Keratinocyte (primary cell): ENCODE data around the gene DHH. TPM values are rescaled to one million over a fixed set of nuclear protein-coding genes. Genes with fewer than 3 reads are reported as not detected.

Experiments
- DNase-seq: peaks from one replicate; pipeline ENCODE4 v3.0.0-alpha.2; 2011; ENCODE audit warnings: low read depth, missing footprints, low spot score
- FAIRE-seq: peaks from 2 replicates; lab custom pipeline; 2011; peaks lifted over from hg19 to GRCh38; lab: Jason Lieb, UNC
- H2AFZ ChIP-seq: 2 replicates; pipeline ENCODE4 v1.6.0; 2012; ENCODE audit warnings: low read length, control low read depth, inconsistent platforms; ENCODE audit not compliant: control insufficient read depth
- H3K27ac ChIP-seq: 2 replicates; pipeline ENCODE4 v1.5.1; 2011; ENCODE audit warnings: low read length; ENCODE audit not compliant: control insufficient read depth, insufficient read depth
- H3K27me3 ChIP-seq: 3 replicates; pipeline ENCODE4 v1.6.0; 2011; ENCODE audit warnings: low read length; ENCODE audit not compliant: control insufficient read depth, insufficient read depth; ENCODE audit errors: extremely low read depth
- H3K36me3 ChIP-seq, 2 experiments: 2 replicates in 1 of 2; 3 replicates in 1 of 2; pipeline ENCODE4 v1.5.1; 2011; ENCODE audit warnings: low read length in 2 of 2, mild to moderate bottlenecking in 1 of 2; ENCODE audit not compliant: control insufficient read depth in 2 of 2, insufficient read depth in 2 of 2; ENCODE audit errors: extremely low read depth in 1 of 2
- H3K4me1 ChIP-seq: 3 replicates; pipeline ENCODE4 v1.5.1; 2011; ENCODE audit warnings: low read length; ENCODE audit not compliant: control insufficient read depth, insufficient read depth; ENCODE audit errors: extremely low read depth
- H3K4me2 ChIP-seq: 3 replicates; pipeline ENCODE4 v1.6.0; 2011; ENCODE audit warnings: low read depth, low read length; ENCODE audit not compliant: control insufficient read depth, insufficient read depth; ENCODE audit errors: extremely low read depth
- H3K4me3 ChIP-seq, 3 experiments: fragments of 200-600 bp in 1 of 3; sonication (generic) in 1 of 3; 2 replicates in 2 of 3; 3 replicates in 1 of 3; pipeline ENCODE4 v1.5.1; 2011 to 2016; ENCODE audit warnings: low read length in 3 of 3, mild to moderate bottlenecking in 3 of 3, control low read depth in 2 of 3, inconsistent platforms in 1 of 3, low read depth in 1 of 3, mixed read lengths in 1 of 3, mixed run types in 1 of 3, moderate library complexity in 1 of 3; ENCODE audit not compliant: control insufficient read depth in 2 of 3, insufficient read depth in 2 of 3; ENCODE audit errors: extremely low read depth in 1 of 3
- H3K79me2 ChIP-seq: 2 replicates; pipeline ENCODE4 v1.6.0; 2012; ENCODE audit warnings: low read length; ENCODE audit not compliant: control insufficient read depth, insufficient read depth
- H3K9ac ChIP-seq: 3 replicates; pipeline ENCODE4 v1.6.0; 2011; ENCODE audit warnings: low read length; ENCODE audit not compliant: control insufficient read depth, insufficient read depth; ENCODE audit errors: extremely low read depth
- H3K9me1 ChIP-seq: 3 replicates; pipeline ENCODE4 v1.6.0; 2011; ENCODE audit warnings: low read length; ENCODE audit not compliant: control insufficient read depth, insufficient read depth; ENCODE audit errors: extremely low read depth
- H3K9me3 ChIP-seq: 2 replicates; pipeline ENCODE4 v1.5.1; 2012; ENCODE audit warnings: low read depth, low read length; ENCODE audit not compliant: control insufficient read depth
- H4K20me1 ChIP-seq: 3 replicates; pipeline ENCODE4 v1.6.0; 2011; ENCODE audit warnings: low read length; ENCODE audit not compliant: control insufficient read depth, insufficient read depth; ENCODE audit errors: extremely low read depth
- EZH2 ChIP-seq: IDR thresholded peaks from one replicate; pipeline ENCODE4 v1.6.1; 2012; ENCODE audit warnings: inconsistent platforms, mild to moderate bottlenecking, low read length, moderate library complexity
- dilution Hi-C: fragments of 300-500 bp; cut with MboI; formaldehyde crosslinking; loops from one replicate; pipeline ENCODE4 v1.7.0; 2020; ENCODE audit warnings: low sequenced_read_pairs; ENCODE audit not compliant: extremely low pct_ligation_motif_present
- polyA plus RNA-seq, 5 experiments: library from polyadenylated mRNA; depleted of rRNA in 3 of 5; stranded (reverse) in 3 of 5; stranded (forward) in 1 of 5; unstranded in 1 of 5; fragments of >200 nt; gene quantifications; 1 replicate in 1 of 5; 2 replicates in 3 of 5; 3 replicates in 1 of 5; pipeline versions ENCODE4 v1.2.1 to v1.2.3, GENCODE V29; 2011 to 2012; ENCODE audit warnings: missing spikeins in 2 of 5, low read depth in 1 of 5, low replicate concordance in 1 of 5
- TF ChIP-seq, protein P1 (sequence below), 3 experiments: IDR thresholded peaks in 1 of 3; conservative IDR thresholded peaks in 1 of 3; optimal IDR thresholded peaks in 1 of 3; 2 replicates in 2 of 3; 3 replicates in 1 of 3; pipeline versions ENCODE3 to v1.5.1; 2011; ENCODE audit warnings: low read length in 3 of 3, mild to moderate bottlenecking in 3 of 3, moderate library complexity in 2 of 3, control low read depth in 1 of 3, inconsistent platforms in 1 of 3; ENCODE audit not compliant: insufficient read depth in 2 of 3; ENCODE audit errors: extremely low read depth in 1 of 3

The DHH gene
- polyA plus RNA-seq, 1 donor (not counting 4 experiments of a cell fraction or from before 2014, with no cell fraction given), result not detected

DNA sequence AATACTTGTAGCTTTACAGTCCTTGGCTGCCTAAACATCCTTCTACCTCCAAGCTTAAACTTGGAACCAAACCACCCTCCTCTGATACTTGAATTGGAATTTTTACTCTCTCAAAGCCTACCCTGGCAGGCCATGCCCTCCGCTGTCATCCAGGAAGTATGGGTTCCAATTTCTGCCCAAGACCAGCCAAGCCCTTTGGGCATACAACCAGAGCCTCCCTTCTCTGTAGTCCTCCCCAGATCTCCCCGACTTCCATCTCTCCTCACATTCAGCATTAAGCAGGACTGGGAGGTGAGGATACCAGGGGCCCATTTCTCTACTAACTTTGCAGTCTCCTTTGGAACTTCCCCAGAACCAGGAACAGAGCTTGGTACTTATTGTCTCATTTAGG, 369 bp upstream of the DHH start:
- FAIRE-seq (no peak), DNase-seq (no peak)
- Histone ChIP-seq H3K4me1 (peaks cover 12% of the 10 kb centered on the region), H2AFZ (no peak overlapping the region), H3K4me3 (no peak overlapping the region), H3K9me1 (no peaks in the 10 kb centered on the region), H3K4me2 (no peak overlapping the region), H4K20me1 (no peaks in the 10 kb centered on the region), H3K9me3 (no peaks in the 10 kb centered on the region), H3K27me3 (peaks cover 56% of the 10 kb centered on the region), H3K27ac (no peak overlapping the region), H3K9ac (no peak overlapping the region), H3K79me2 (no peaks in the 10 kb centered on the region), H3K36me3 (peaks cover 7 to 14% of the 10 kb centered on the region in 2 experiments)
- TF ChIP-seq, protein P1, sequence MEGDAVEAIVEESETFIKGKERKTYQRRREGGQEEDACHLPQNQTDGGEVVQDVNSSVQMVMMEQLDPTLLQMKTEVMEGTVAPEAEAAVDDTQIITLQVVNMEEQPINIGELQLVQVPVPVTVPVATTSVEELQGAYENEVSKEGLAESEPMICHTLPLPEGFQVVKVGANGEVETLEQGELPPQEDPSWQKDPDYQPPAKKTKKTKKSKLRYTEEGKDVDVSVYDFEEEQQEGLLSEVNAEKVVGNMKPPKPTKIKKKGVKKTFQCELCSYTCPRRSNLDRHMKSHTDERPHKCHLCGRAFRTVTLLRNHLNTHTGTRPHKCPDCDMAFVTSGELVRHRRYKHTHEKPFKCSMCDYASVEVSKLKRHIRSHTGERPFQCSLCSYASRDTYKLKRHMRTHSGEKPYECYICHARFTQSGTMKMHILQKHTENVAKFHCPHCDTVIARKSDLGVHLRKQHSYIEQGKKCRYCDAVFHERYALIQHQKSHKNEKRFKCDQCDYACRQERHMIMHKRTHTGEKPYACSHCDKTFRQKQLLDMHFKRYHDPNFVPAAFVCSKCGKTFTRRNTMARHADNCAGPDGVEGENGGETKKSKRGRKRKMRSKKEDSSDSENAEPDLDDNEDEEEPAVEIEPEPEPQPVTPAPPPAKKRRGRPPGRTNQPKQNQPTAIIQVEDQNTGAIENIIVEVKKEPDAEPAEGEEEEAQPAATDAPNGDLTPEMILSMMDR (optimal IDR thresholded peaks at IDR 0.05 in 1 of 3, IDR thresholded peaks at IDR 0.05 in 1 of 3, conservative IDR thresholded peaks at IDR 0.05 in 1 of 3; ENCODE audit: extremely low read depth in 1 of 3, insufficient read depth in 2 of 3, low read length in 3 of 3), result no peak
- TF ChIP-seq EZH2, result no peak
- dilution Hi-C loops, result no loop called here

DNA sequence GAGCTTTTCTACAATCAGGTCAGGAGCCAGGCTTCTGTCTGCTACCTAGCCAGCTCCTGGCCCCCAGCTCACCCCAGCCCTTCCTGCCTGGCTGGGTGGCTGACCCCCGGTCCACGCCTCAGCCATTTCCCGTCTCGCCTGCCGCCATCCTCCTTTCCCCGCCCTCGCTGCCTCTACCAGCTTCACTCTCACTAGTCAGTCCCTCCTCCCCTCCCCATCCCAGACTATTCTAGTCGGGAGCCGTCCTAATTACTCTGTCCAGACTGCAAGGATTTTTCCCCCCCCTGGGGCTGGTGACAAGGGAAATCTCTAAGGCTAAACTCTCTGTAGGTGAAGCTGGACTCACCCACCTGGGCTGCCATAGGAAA, 825 bp downstream of the DHH start:
- dilution Hi-C loops, result no loop called here
- H4K20me1 ChIP-seq, result no peaks in the 10 kb centered on the region
- H3K9ac ChIP-seq, result no peak overlapping the region
- no peak for FAIRE-seq
- H3K9me3 ChIP-seq, result no peaks in the 10 kb centered on the region
- no peaks in the 10 kb centered on the region for H3K9me1 ChIP-seq
- H3K4me3 ChIP-seq, result no peak overlapping the region
- DNase-seq, result no peak
- H3K79me2 ChIP-seq, result no peaks in the 10 kb centered on the region
- no peak overlapping the region for H3K27ac ChIP-seq
- H3K36me3 ChIP-seq, result peaks cover 7 to 11% of the 10 kb centered on the region in 2 experiments
- H2AFZ ChIP-seq, result no peak overlapping the region
- TF ChIP-seq, protein P1 (optimal IDR thresholded peaks at IDR 0.05 in 1 of 3, IDR thresholded peaks at IDR 0.05 in 1 of 3, conservative IDR thresholded peaks at IDR 0.05 in 1 of 3; ENCODE audit: extremely low read depth in 1 of 3, insufficient read depth in 2 of 3, low read length in 3 of 3), result no peak
- TF ChIP-seq EZH2, result no peak
- peak overlapping the region; percentile 41 for H3K4me2 ChIP-seq
- H3K4me1 ChIP-seq, result peaks cover 14% of the 10 kb centered on the region
- H3K27me3 ChIP-seq, result peaks cover 67% of the 10 kb centered on the region
